Natural killer cell (primary cell): ENCODE measurements around the gene CD300C. TPM values are rescaled to one million over a fixed set of nuclear protein-coding genes. Genes with fewer than 3 reads are reported as not detected.
A peak's percentile ranks its signal among the peaks of the same experiment; 100 is the strongest.

ENCODE experiments used
- ATAC-seq, 3 donors: fragments of 150-1000 bp in 2 of 3; fragments of 200-7000 bp in 1 of 3; cut with Tn5 transposase; 1 replicate in 1 of 3; 2 replicates in 2 of 3; pipeline ENCODE4 v1.10.0; 2021; ENCODE audit warnings: mild to moderate bottlenecking in 2 of 3, moderate library complexity in 2 of 3
- DNase-seq, 2 donors: peaks; one replicate each; pipeline versions ENCODE4 v3.0.0 to v3.0.0-alpha.2; 2013 to 2021; ENCODE audit warnings: mixed read lengths in 1 of 2
- H3K27ac ChIP-seq: one replicate; pipeline ENCODE4 v1.5.1; 2013; ENCODE audit warnings: mild to moderate bottlenecking, low read length
- H3K27me3 ChIP-seq: one replicate; pipeline ENCODE4 v1.6.1; 2013; ENCODE audit warnings: low read length; ENCODE audit not compliant: control insufficient read depth, insufficient read depth
- H3K36me3 ChIP-seq: one replicate; pipeline ENCODE4 v1.6.1; 2013; ENCODE audit warnings: low read length; ENCODE audit not compliant: control insufficient read depth, insufficient read depth
- H3K4me1 ChIP-seq: one replicate; pipeline ENCODE4 v1.6.1; 2013; ENCODE audit warnings: low read length; ENCODE audit not compliant: control insufficient read depth, insufficient read depth
- H3K4me3 ChIP-seq: one replicate; pipeline ENCODE4 v1.5.1; 2013; ENCODE audit warnings: low read length
- H3K9me3 ChIP-seq: one replicate; pipeline ENCODE4 v1.6.1; 2013; ENCODE audit warnings: low read length; ENCODE audit not compliant: control insufficient read depth, insufficient read depth
- H3K27ac Mint-ChIP-seq, 2 donors: one replicate each; pipeline ENCODE4 v1.8.0; 2022; ENCODE audit warnings: mild to moderate bottlenecking in 2 of 2, mixed read lengths in 2 of 2, moderate library complexity in 1 of 2
- H3K27me3 Mint-ChIP-seq, 2 donors: one replicate each; pipeline ENCODE4 v1.8.0; 2022; ENCODE audit warnings: low read depth in 2 of 2, mixed read lengths in 2 of 2
- H3K36me3 Mint-ChIP-seq: one replicate; pipeline ENCODE4 v1.8.0; 2022; ENCODE audit warnings: mixed read lengths
- H3K4me1 Mint-ChIP-seq, 2 donors: one replicate each; pipeline ENCODE4 v1.8.0; 2022; ENCODE audit warnings: mixed read lengths in 2 of 2
- H3K4me3 Mint-ChIP-seq: one replicate; pipeline ENCODE4 v1.8.0; 2022; ENCODE audit warnings: mild to moderate bottlenecking, moderate library complexity, mixed read lengths
- H3K9me3 Mint-ChIP-seq, 2 donors: one replicate each; pipeline ENCODE4 v1.8.0; 2022; ENCODE audit warnings: mixed read lengths in 2 of 2
- CTCF ChIP-seq: fragments of 200-600 bp; IDR thresholded peaks from one replicate; pipeline ENCODE4 v1.8.0; 2022; ENCODE audit warnings: antibody characterized with exemption
- WGBS: methylation state at CpG from one replicate; pipeline ENCODE4 v1.1.7; 2013; ENCODE audit warnings: missing lambda C conversion rate; ENCODE audit not compliant: insufficient coverage; 5-methylcytosine and 5-hydroxymethylcytosine counted together
- intact Hi-C: fragments of 100-400 bp; cut with micrococcal nuclease; formaldehyde crosslinking; loops from one replicate; pipeline ENCODE4 v1.14.2; 2022
- total RNA-seq, 4 donors: library from RNA; stranded (reverse); fragments of 120-200 nt in 1 of 4; gene quantifications; one replicate each; pipeline versions ENCODE4 v1.2.3 to v1.2.4, GENCODE V29; 2013 to 2022

Gene CD300C
- total RNA-seq, 3 donors from 2014 or later (not counting 1 experiment from before 2014, with no cell fraction given), result 4.3 to 7.6 (median 6.9) TPM

GRCh38 chr17:74491626-74492025 lies 54.3 kb downstream of the CD300C start:
- no peaks in the 10 kb centered on the region for H3K27me3 Mint-ChIP-seq
- peaks cover 51 to 71% of the 10 kb centered on the region in 2 donors for H3K4me1 Mint-ChIP-seq
- H3K27ac Mint-ChIP-seq, result peak overlapping the region; percentile 78 to 88
- no peaks in the 10 kb centered on the region for H3K9me3 Mint-ChIP-seq
- no peak for DNase-seq
- Histone ChIP-seq H3K9me3 (peaks cover 3% of the 10 kb centered on the region), H3K4me1 (peaks cover 38% of the 10 kb centered on the region), H3K27ac (peak overlapping the region; percentile 59), H3K27me3 (no peaks in the 10 kb centered on the region), H3K36me3 (peaks cover 14% of the 10 kb centered on the region), H3K4me3 (no peak overlapping the region)
- intact Hi-C loops, result loop anchor here (1.0 to 10.0 kb wide), 2 partner anchors 12 to 187 kb away; no protein-coding TSS in a partner anchor
- 51% methylated on average over 7 of the region's 7 CpGs for WGBS
- H3K4me3 Mint-ChIP-seq, result peak overlapping the region; percentile 69
- TF ChIP-seq CTCF, result no peak
- peak; percentile 50 to 71 (median 64) for ATAC-seq
- H3K36me3 Mint-ChIP-seq, result peaks cover 10% of the 10 kb centered on the region

Other genes starting within 250 kb of the CD300C start
- 1 to 10 TPM; 1.7 to 7.1 (median 6.1) TPM for gene KIF19, start 219.9 kb downstream of the CD300C start, total RNA-seq
- gene BTBD17, start 184.2 kb downstream of the CD300C start, total RNA-seq, result under 1 TPM in 1 of 3 donors, not detected in 2; 0.48 TPM
- not detected for gene GPR142, start 178.6 kb downstream of the CD300C start, total RNA-seq
- gene GPRC5C, start 114.0 kb downstream of the CD300C start, total RNA-seq, result under 1 TPM; 0.26 to 0.60 (median 0.29) TPM
- 100 to 1,000 TPM; 287 to 370 (median 295) TPM for gene CD300A, start 79.5 kb downstream of the CD300C start, total RNA-seq
- 1 to 10 TPM; 2.0 to 4.9 (median 3.5) TPM for gene CD300LB, start 14.6 kb downstream of the CD300C start, total RNA-seq
- 1 to 10 TPM in 1 of 3 donors, under 1 TPM in 1, not detected in 1; 0.90 to 9.3 TPM for gene CD300H, start 21.4 kb upstream of the CD300C start, total RNA-seq
- gene CD300LD, start 46.2 kb upstream of the CD300C start, total RNA-seq, result not detected
- 1 to 10 TPM; 6.9 to 10.0 (median 8.9) TPM for gene CD300E, start 77.6 kb upstream of the CD300C start, total RNA-seq
- gene CD300LF, start 166.8 kb upstream of the CD300C start, total RNA-seq, result 10 to 100 TPM in 1 of 3 donors, 1 to 10 TPM in 2; 1.9 to 10.6 (median 8.7) TPM
- 100 to 1,000 TPM; 150 to 184 (median 169) TPM for gene RAB37, start 191.1 kb upstream of the CD300C start, total RNA-seq
- 100 to 1,000 TPM; 323 to 372 (median 362) TPM for gene NHERF1, start 202.5 kb upstream of the CD300C start, total RNA-seq
- gene NAT9, start 230.2 kb upstream of the CD300C start, total RNA-seq, result 10 to 100 TPM; 20.0 to 27.2 (median 24.8) TPM